Right ventricle myocardium superior (tissue), 1 donor: ENCODE data around the gene ZNF619. TPM values are rescaled to one million over a fixed set of nuclear protein-coding genes. Genes with fewer than 3 reads are reported as not detected.
"Not testable (repeated sequence)": the region's sequence is repeated elsewhere in the genome, so short reads cannot be mapped to it uniquely, and the experiment has no call there.

Source experiments
- ATAC-seq: fragments of 200-7000 bp; cut with Tn5 transposase; one replicate; pipeline ENCODE4 v1.9.1; 2020; ENCODE audit warnings: mild to moderate bottlenecking; ENCODE audit not compliant: poor library complexity
- DNase-seq: peaks from one replicate; pipeline ENCODE4 v3.0.0-alpha.2; 2020
- intact Hi-C: fragments of 100-400 bp; cut with DNase I; formaldehyde crosslinking; loops from one replicate; pipeline ENCODE4 v1.11.2; 2022
- total RNA-seq: library from RNA; stranded (reverse); fragmentation: NEBNext Ultra II Directional; extraction: Animal tissue kit (Norgen Biotek cat#: 25700); gene quantifications from one replicate; pipeline ENCODE4 v1.2.1, GENCODE V29; 2021
- donor health status: DM: no; HTN: yes; CAD: no; lungs with severe emphysema.

ZNF619 gene
- total RNA-seq, 1 donor from 2014 or later = 3.9 TPM

- DNase-seq, intact Hi-C loops, ATAC-seq: not testable (repeated sequence)
Observed at GRCh38 chr3:40462838-40463237, 14.1 kb upstream of the ZNF619 start.

GRCh38 chr3:40463579-40463978, 13.3 kb upstream of the ZNF619 start:
- intact Hi-C loops = no loop called here
- ATAC-seq = no peak
- DNase-seq = no peak

- intact Hi-C loops = no loop called here
- ATAC-seq (no peak), DNase-seq (no peak)
Observed at GRCh38 chr3:40464339-40465110, 12.4 kb upstream of the ZNF619 start.

- ATAC-seq = no peak
Observed at GRCh38 chr3:40465111-40465407, 11.9 kb upstream of the ZNF619 start.

GRCh38 chr3:40465456-40465855, 11.5 kb upstream of the ZNF619 start:
- intact Hi-C loops = no loop called here
- DNase-seq (no peak), ATAC-seq (no peak)

More at GRCh38 chr3:40465111-40465407, 11.9 kb upstream of the ZNF619 start:
- no peak for DNase-seq
- intact Hi-C loops = no loop called here

- intact Hi-C loops = no loop called here
- DNase-seq (no peak), ATAC-seq (no peak)
Observed at GRCh38 chr3:40468018-40468417, 8.9 kb upstream of the ZNF619 start.

- intact Hi-C loops = no loop called here
- ATAC-seq (no peak), DNase-seq (no peak)
Observed at GRCh38 chr3:40470701-40471100, 6.2 kb upstream of the ZNF619 start.

- ATAC-seq = peak; percentile 38
- intact Hi-C loops = no loop called here
- DNase-seq = no peak
Observed at GRCh38 chr3:40477666-40478065, 744 bp downstream of the ZNF619 start.

- intact Hi-C loops = no loop called here
- DNase-seq (no peak), ATAC-seq (no peak)
Observed at GRCh38 chr3:40487172-40487571, 10.2 kb downstream of the ZNF619 start.

GRCh38 chr3:40490916-40491315, 14.0 kb downstream of the ZNF619 start:
- ATAC-seq = no peak
- intact Hi-C loops = no loop called here
- no peak for DNase-seq

GRCh38 chr3:40494698-40495097, 17.8 kb downstream of the ZNF619 start:
- DNase-seq (no peak), ATAC-seq (no peak)
- intact Hi-C loops = no loop called here

GRCh38 chr3:40497288-40497687, 20.4 kb downstream of the ZNF619 start:
- ATAC-seq = no peak
- DNase-seq = no peak
- intact Hi-C loops = no loop called here

- DNase-seq (no peak), ATAC-seq (no peak)
- intact Hi-C loops = no loop called here
Observed at GRCh38 chr3:40499952-40500351, 23.0 kb downstream of the ZNF619 start.

- DNase-seq = no peak
- intact Hi-C loops = no loop called here
- no peak for ATAC-seq
Observed at GRCh38 chr3:40502034-40502433, 25.1 kb downstream of the ZNF619 start.

GRCh38 chr3:40504636-40505430, 27.9 kb downstream of the ZNF619 start:
- ATAC-seq = no peak
- no peak for DNase-seq
- intact Hi-C loops = no loop called here

GRCh38 chr3:40505599-40506462, 28.9 kb downstream of the ZNF619 start, which contains the start of gene ZNF620:
Gene ZNF620 (plus strand): TSS chr3:40506039. CDS start chr3:40506353, 314 bp downstream.
- ATAC-seq (peak; percentile 96), DNase-seq (peak; percentile 80)
- intact Hi-C loops = no loop called here

GRCh38 chr3:40511031-40511718, 34.3 kb downstream of the ZNF619 start:
- ATAC-seq (no peak), DNase-seq (no peak)
- intact Hi-C loops = no loop called here

- no peak for DNase-seq
- ATAC-seq = no peak
- intact Hi-C loops = no loop called here
Observed at GRCh38 chr3:40516201-40516600, 39.3 kb downstream of the ZNF619 start.

GRCh38 chr3:40518067-40518466, 41.1 kb downstream of the ZNF619 start:
- ATAC-seq (no peak), DNase-seq (no peak)
- intact Hi-C loops = no loop called here
